CD4-positive, alpha-beta T cell treated with Interleukin-6 for 4 hours (primary cell): Measurements from ENCODE around the gene RFTN1.
A peak's percentile ranks its signal among the peaks of the same experiment; 100 is the strongest.

ENCODE experiments used
- DNase-seq: peaks from one replicate; pipeline ENCODE4 v3.0.0-alpha.2; 2020; ENCODE audit warnings: mixed read lengths

Gene RFTN1

DNA sequence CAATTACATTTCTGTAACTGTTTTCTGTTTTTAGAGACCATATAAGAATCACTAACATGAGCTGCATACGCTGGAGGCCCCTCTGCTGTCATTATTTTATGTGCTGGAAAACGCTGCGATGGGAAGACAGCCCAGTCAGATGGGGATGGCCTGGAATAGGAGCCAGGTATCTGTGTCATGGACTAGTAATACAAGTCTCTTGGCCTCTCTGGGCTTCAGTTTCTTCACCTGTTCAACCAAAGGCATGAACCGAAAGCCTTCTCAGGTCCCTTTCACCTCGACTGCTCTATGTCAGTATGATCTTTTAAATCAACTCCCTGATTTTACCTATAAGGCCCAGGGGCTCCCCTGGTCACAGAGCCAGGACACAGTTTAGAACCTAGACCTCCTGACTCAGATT lies 14.6 kb upstream of the RFTN1 start:
- no peak for DNase-seq

DNA sequence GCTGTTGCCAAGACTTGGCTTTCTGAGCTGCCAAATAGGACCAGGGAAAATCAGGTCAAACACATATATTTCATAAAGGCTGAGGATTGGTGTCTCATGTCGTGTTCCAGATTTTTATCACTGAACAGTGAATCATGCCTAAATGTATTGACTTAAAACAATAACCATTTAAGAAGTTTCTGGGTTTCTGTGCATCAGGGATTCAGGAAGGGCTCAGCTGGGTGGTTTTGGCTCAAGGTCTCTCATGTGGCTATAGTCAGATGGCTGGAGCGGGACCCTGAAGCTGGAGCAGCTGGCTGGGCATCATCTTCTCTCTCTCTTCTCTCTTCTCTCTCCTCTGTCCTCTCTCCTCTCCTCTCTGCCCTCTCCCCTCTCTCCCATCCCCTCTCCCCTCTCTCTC lies 10.7 kb upstream of the RFTN1 start:
- DNase-seq, result no peak

DNA sequence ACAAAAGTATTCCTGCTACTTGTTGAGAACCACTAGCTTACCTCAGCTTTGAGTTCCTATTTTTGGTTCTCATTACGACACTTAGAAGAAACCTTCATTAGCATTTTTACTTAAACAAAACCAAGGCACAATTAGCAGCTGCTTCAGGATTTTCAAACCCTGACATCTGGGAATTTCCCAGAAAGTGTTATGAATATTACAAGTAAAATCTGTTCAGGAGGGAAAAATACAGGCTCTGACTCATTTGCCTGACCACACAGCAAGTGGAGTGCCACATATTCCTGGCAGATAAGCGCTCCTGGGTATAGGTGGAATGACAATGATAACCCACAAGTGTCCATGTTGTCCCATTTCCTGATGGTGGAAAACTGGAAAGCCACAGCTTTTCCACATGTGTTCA lies 10.3 kb upstream of the RFTN1 start:
- DNase-seq, result no peak

DNA sequence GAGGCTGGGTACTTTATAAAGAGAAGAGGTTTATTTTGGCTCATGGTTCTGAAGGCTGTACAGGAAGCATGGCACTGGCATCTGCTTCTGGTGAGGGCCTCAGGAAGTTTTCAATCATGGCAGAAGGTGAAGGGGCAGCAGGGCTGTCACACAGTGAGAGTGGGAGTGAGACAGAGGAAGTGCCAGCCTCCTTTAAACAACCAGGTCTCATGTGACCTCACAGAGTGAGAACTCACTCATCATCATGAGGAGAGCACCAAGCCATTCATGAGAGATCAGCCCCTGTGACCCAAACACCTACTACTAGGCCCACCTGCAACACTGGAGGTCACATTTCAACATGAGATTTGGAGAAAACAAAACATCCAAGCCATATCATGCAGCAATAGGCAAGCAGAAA lies 9.3 kb upstream of the RFTN1 start:
- no peak for DNase-seq

DNA sequence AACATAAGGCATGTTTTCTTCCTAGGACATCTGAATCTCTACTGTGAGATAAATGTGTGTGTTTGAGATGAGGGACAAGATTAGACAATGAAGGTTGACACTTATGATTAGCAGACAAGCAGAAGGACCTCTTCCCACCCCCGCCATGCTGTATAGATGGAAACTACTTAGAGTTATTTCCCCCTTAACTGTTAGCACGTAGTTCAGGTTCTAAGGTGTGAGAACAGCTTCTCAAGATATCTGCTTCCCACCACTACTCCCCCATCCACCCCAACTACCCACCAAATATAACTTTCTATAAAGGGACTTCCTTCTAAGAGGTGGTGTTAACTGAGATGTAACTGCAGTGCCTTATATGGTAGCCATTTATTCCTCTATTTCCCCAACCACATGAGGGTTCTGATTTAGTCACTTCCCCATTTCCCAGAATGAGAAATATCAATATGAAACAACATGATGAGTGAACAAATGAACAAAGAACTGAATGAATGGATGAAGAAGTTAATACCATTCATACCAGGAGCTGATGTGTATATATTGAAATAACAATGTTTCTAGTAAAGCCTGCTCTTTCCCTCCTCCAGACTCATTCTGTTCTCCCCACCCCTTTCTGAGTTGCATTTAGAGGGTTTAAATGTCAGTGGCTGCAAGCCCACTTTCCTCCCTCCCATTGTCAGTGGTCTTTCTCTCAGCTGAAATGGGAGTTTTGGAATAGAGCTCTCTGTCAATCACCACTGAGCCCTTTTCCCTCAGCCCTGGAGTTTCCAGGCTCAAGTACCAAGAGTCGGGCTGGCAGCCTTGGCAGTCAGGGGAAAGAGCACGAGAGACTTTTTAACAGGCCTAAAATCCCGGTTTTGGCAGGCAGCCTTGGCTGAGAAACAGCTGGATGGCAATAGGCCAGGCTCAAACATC lies 7.7 kb upstream of the RFTN1 start:
- no peak for DNase-seq

DNA sequence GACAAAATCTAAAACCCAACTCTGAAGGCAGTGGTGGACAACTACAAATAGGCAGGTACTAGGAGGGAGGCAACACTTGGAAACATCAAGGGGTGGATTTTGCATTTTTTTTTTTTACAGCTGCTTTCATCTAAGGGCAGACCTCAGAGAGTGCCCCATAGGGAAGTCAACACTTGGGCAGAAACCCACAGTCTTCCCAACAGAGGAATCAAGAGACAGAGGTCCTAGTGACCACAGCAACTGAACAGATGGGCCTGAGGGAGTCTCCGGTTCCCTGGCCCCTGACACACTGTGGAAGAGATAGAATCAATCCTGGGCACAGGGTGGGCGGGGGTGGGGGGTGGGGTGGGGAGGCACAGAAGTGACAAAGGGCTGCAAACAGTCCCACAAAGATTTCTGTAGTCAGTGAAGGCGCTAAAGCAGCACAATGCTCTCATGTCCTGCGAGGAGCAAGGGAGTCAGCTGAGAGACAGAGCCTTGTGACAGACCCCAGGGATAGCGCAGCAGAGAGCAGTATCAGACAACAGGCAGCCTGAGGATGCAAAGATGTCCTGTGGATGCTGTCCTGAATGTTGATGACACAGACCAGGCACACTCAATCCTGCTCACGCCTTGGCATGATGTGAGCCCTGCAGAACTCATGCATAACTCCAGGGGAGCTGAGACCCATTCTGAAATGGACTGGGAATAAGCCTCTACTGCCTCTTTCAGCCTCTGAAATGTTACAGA lies 6.9 kb upstream of the RFTN1 start:
- no peak for DNase-seq

DNA sequence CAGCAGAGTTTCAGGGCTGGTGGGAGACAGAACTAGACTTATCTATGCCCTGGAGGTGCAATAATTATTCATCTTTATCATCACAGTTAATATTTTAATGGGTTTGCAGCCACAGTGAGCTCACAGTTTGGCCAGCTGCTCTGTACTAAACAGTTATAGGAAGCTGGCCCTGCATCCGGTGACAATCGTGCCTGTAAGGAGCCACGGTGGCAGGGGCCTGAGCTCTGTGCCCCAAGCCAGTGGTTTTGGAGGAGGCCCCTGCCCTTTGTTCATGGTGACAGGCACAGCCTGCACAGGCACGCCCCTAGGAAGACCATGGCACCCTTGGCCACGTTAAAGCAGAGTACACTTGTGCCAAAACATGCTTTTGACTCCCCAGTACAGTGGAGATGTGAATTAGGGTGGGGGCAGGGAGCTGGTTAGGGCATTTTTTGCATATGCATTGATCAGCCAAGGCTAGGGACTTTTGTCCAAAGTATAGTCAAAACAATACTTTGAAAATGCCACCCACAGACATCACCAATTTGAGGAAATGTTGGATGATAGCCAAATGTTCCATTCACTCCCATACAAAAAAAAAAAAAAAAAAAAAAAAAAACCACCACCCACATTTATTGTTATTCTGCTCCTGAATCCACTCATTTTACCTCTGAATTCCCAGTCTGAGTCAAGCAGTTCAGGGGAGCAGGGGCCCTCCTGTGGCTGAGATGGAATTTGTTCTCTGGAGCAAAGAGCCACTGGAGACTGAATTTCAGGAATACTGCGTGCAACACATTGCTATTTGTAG lies 3.4 kb upstream of the RFTN1 start:
- peak; percentile 33 for DNase-seq

DNA sequence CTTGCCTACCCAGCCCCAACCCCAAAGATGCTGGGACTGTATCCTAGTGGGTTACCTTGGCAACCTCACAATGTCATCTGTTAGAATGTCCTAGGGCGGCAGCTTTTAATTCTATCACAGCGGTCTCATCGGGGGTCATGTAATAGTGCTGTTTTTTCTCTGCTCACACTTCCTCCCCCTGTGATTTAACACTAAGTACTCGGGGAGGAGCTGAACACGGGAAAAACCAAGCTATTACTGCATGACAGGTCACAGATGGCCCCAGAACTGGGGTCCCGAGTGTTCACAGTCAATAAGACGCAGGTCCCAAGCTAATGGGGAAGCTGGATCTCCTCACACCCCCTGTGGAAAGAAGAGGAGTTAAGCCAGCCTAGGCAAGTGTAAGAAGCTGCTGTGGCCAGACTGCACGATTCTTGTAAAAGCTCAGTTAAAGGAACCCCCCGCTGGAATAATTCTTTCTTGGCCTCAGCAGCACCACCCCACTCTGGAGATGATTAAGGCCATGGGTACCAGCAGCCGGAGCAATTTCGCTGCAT lies 2.5 kb upstream of the RFTN1 start:
- DNase-seq, result no peak

DNA sequence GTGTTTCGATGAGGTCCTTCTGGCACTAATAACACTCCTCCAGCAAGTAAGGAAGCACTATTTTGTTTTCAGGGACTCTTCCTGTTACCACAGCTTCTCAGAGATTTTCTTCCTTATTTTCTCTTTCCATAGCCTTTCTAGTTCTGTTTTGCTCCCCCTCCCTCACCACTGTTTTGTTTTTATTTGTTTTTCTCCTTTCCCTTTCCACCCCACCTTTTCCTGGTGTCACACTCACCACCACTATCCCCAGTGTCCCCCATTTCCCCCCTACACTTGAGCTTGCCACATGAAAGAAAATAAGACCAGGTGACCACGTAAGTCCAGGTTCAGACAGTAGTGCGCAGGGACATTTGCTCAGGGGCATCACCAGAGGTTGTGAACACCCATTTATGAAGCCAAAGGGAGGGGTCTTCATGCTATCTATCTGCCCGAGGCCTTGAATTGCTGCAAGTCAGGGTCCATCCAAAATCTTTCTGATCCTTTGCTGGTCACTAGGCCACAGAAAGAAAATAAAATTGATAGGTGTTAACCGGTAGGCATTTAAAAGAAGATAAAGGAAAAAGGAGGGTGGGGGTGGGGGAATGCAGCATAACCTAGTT lies 1.4 kb upstream of the RFTN1 start:
- no peak for DNase-seq

DNA sequence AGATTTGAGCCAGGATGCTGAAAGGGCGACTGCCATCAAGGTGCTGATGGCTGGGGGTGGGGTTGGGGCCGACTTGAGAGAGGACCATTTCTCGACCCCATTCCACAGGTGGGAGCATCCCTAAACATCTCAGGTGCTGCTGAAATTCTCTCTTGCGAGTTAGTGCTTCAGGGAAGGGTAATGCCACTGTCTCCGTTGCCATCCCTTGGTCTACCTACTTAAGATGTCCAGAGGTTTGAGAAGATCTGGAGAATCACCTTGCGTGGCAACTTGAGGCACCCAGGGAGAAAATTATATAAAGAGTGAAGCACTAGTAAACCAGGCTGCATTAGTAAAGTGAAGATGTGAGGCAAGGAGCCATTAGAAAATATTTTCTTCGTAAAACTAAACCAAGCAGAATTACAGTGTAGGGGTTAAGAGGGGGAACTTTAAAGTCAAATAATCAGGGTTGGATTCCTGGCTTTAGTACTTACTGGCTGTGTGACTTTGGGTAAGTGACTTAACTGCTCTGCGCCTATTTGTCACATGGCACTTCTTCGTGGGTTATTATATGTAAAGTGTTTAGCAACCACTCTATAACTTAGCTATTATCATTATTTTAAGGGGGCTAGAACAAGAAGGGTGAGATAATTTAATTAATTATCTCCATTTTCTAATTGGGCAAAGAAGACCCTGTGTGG lies 662 bp upstream of the RFTN1 start:
- DNase-seq, result peak; percentile 21

DNA sequence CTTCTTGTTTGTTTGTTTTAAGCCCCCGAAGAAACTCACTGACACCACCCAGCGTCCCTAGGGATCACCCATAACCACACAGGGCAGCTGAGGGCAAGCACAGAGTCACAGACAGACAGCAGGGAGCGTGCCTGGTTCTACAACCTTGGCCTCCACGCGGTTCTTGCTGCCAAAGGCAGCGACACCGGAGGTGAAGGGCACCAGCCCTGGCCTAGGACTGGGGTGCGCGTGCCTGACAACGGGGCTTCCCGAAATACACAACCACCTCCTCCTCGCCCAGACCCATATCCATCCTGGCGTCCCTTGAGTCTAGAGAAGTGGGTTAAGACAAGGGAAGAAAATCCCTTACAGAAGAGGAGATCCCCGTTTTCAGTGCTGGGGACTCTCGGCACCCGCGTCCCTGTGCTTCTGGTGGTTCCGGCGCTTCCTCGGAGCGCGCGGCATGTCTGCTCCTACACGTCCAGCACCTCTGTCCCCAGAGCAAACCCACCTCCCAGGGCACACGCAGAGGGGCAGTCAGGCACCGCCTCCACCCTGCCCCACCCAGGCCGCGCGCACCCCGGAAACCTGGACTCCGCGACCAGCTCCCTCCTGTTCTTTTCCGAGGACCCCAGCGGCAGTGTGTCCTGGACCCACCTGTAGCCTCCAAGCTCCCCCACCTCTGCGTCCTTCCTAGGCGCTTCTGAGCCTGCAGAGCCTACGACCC lies 911 bp downstream of the RFTN1 start:
- DNase-seq, result peak; percentile 66

DNA sequence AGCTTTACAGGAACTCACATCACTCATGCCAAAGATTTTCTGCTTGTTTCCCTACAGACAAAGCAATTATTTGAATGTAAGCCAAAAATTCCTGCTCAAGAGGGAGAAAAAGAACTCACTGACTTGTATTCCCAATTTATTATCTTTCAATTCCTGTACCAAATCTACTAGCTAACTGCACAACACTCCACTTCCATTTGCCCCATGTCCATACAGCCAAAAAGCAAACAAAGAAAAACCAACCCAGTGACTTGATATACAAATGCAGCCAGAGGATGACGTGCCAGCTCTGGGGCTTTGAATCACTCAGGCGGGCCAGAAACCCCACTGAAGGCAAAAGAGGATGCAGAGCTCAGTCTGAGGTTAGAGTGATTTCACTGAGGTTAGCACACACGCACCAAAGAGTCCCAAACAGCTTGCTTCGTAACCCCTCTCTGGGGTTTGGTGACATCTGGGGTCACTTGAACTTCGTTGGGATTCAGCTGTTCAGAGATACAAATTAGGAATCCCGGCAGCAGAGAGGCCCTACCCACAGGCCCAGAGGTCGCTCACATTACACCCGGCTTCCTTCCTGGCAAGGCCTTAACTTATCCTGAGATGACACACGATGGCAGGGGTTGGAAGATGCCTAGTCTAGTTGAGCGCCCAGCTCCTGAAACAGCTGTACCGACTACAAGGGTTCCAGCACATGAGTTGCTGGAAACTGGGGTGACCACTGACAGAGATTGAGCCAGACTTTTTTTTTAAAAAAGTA lies 1.6 kb downstream of the RFTN1 start:
- peak; percentile 84 for DNase-seq

DNA sequence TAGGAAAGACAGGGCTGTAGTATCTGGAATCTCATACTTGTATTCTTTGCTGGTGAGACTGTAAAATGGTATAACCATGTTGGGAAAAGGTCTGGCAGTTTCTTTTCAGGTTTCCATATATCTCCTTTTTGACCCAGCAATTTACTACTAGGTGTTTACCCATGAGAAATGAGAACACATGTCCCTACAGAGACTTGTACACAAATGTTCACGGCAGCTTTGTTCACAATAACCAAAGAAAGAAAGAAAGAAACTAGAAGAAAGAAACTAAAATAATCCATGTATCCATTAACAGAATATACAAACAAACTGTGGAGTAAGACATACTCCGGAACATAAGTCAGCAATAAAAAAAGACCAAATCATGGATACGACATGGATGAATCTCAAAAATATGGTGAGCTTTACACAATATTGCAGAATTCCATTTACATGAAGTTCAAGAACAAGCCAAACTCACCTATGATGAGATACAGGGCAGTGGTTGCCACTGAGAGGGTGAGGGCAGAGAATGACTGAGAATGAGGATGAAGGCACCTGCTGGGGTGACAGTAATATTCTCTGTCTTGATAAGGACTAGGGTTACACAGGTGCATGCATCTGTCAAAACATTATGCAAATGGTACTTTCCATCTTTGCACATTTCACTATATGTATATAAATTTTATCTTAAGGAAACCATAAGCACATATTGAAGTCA lies 2.7 kb downstream of the RFTN1 start:
- DNase-seq, result no peak

DNA sequence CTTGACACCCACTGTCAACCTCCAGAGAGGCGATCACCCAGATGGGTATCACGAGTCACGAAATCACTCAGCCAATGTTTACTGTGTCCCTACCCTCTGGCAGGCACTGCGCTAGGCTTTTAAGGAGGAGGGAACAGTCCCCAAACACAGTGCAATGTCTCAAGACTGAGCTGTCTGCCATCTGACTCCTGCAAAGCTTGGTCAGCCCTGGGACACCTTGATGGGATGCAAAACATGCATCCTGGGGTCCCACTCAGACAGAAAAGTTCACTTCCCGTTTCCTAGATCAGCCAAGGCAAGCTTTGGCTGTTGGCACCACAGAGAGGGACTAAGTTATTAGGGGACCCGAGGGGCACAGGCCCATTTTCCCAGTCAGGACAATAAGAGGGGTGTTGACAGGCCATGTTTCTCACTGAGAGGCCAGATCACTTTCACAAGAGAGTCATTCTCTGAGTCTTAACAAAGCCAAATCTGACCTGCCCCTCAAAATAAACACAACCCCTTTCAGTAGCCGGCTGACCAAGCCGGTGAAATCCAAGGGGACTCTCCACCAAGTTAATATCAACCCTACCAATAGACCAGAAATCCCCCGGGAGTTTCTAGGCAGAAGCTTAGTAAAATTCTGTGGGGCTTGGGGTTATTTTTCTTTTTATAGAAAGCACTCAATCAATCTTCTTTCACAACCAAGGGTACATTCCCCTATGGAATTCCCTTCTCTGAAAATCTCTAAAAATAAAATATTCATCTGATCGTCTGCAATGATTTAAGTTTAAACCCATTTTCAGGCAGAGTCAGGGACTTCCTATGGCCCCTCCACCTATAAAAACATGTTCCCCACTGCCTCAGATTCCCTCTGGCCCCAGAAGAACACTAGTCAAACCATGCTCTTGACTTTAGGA lies 3.5 kb downstream of the RFTN1 start:
- DNase-seq, result no peak

DNA sequence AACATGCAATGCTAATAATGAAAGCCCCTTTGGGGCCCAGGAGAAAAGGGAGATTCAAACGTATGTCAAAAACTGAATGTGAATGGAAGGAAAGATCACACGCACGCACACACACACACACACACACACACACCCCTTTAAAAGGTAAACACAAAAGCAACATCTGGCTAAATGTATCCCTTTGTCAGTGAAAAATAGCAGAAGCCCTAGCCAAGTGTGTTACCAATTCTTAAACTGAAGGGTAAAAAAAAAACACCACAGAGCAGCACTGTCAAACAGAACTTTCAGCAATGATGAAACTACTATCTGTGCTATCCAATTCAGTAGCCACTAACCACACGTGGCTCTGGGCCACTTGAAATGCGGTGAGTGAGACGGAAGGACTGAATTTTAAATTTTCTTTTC lies 4.9 kb downstream of the RFTN1 start:
- DNase-seq, result no peak

DNA sequence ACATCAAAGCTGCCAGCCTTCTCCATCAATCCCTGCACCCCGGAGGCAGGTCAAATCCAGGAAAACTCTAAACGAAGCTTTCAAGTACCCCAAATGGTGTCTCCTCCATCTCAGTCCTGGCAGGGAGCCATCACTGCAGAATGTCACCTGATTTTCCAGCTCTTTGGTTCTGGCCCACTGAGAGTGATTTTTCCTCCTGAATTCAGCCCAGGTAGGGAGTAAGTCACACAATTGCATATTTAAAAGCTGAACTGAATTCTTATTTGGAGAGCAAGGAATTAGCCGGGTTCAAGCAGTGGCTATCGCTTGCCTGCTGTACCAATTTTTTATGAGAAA lies 5.3 kb downstream of the RFTN1 start:
- DNase-seq, result no peak

DNA sequence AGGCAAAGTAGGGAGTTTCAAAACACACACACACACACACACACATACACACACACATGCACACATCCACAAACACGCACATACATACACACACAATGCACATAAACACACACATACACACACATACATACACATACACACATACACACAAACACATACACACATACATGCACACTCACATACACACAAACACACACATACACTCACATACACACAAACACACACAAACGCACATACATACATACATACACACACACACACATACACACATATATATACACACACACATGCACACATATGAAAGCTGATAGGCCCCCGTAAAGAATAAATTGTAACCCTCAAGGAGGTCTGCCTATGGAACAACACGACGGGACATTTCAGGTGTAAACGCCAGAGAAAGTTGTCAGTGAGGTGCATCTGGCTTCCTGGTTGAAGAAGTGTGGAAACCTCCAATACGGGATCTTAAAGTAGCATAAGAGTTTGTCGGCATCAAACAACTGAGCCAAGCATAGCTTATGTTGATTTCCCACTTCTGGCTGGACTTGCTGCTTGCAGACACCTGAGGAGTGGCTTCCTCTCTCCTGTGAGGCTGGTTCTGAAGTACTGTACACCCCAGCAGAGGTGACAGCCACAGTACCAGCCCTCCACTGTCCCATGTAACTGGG lies 5.8 kb downstream of the RFTN1 start:
- no peak for DNase-seq

DNA sequence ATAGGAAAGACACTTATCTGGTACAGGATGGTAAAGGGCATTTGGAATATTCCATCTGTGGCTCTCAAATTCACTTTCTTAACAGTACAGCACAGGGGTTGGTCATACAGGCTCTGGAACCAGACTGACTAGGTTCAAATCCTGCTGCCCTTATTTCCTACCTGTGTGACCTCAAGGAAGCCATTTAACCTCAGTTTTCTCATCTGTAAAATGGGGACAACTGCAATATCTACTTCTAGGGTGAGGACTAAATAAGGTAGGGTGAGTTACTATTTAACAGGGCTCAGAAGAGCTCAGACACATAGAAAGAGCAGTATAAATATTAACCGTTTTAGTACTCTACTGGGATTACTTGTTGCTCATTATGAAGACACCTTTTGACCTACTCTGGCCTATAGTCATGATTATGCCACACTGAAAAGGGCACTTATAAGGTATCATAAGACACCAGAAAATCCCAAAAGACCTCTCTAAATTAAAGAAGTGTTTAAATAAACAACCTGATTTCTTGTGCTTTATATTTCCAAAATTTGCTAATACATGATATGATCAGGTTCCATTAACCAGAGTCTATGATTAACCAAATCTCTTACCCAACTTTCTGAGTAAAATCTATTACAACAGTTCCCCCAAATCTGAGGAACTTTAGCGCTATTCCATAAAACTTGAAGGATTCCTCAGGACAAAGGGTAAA lies 6.5 kb downstream of the RFTN1 start:
- DNase-seq, result no peak
